ENCODE data around the gene CACNA1H. TPM values are rescaled to one million over a fixed set of nuclear protein-coding genes. Genes with fewer than 3 reads are reported as not detected.

Gene CACNA1H
- total and polyA plus RNA-seq, 2 donors (not counting 3 experiments of a cell fraction or from before 2014, with no cell fraction given): 0.03 TPM; not detected in 1

DNA sequence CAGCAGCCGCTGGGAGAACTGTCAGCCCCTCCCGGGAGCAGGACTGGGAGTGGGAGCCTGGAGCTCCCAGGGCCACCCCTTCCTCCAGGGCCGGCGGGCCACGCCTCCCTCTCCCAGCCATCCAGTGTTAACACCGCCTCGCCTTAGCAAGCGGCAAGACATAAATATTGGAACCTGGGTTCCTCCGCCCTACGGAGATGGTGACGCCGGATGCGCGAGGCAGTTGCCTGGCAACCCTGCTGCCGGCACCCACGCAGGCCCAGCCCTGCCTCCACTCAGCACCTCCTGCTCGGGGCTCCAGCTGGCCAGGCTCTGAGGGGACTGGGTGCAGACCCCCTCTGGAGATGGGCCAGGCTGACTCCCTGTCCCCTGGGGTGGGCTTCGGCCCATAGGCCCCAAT lies 27.4 kb upstream of the CACNA1H start:
- BruUV-seq (replicated peaks): no TSS peak
- TF ChIP-seq JUN (IDR thresholded peaks at IDR 0.05; ENCODE audit: borderline replicate concordance, insufficient read depth, insufficient read length, low read depth) (no peak), MYC (IDR thresholded peaks at IDR 0.05; ENCODE audit: low read depth, low read length) (no peak), GATA2 (IDR thresholded peaks at IDR 0.05; ENCODE audit: insufficient read depth, insufficient read length, low read depth, low read length) (no peak), POLR2A (IDR thresholded peaks at IDR 0.05; ENCODE audit: low read depth, low read length) (no peak), MAX (IDR thresholded peaks at IDR 0.05; ENCODE audit: insufficient read depth, insufficient read length) (no peak), POLR2AphosphoS5 (IDR thresholded peaks at IDR 0.05; ENCODE audit: insufficient read depth, low read depth, low read length) (no peak), FOS (IDR thresholded peaks at IDR 0.05; ENCODE audit: borderline replicate concordance, insufficient read depth, low read length) (no peak)
- TF ChIP-seq, protein P1, sequence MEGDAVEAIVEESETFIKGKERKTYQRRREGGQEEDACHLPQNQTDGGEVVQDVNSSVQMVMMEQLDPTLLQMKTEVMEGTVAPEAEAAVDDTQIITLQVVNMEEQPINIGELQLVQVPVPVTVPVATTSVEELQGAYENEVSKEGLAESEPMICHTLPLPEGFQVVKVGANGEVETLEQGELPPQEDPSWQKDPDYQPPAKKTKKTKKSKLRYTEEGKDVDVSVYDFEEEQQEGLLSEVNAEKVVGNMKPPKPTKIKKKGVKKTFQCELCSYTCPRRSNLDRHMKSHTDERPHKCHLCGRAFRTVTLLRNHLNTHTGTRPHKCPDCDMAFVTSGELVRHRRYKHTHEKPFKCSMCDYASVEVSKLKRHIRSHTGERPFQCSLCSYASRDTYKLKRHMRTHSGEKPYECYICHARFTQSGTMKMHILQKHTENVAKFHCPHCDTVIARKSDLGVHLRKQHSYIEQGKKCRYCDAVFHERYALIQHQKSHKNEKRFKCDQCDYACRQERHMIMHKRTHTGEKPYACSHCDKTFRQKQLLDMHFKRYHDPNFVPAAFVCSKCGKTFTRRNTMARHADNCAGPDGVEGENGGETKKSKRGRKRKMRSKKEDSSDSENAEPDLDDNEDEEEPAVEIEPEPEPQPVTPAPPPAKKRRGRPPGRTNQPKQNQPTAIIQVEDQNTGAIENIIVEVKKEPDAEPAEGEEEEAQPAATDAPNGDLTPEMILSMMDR (IDR thresholded peaks at IDR 0.05; ENCODE audit: extremely low read depth in 1 of 2, insufficient read depth in 1 of 2, low read depth in 1 of 2, low read length in 2 of 2): no peak
- H3K27me3 ChIP-seq (ENCODE audit: control insufficient read depth in 2 of 2, insufficient read depth in 2 of 2, low read length in 2 of 2): no peaks in the 10 kb centered on the region
- dilution Hi-C loops (cut with MboI; ENCODE audit: extremely low pct_ligation_motif_present, low sequenced_read_pairs): no loop called here
- ChIA-PET POLR2A (no interaction called here), CTCF (interaction anchor here (1.4 kb wide), 1 partner anchor 22 kb away, joined by 3 read pairs; no protein-coding TSS in a partner anchor)
- no peak overlapping the region for H2AFZ ChIP-seq (ENCODE audit: low read depth, low read length)
- no peaks in the 10 kb centered on the region for H3K36me3 ChIP-seq (ENCODE audit: control insufficient read depth in 2 of 2, extremely low read depth in 1 of 2, insufficient read depth in 2 of 2, low read length in 2 of 2)
- no peaks in the 10 kb centered on the region for H3K9me3 ChIP-seq (replicated peaks; ENCODE audit: control insufficient read depth, insufficient read depth, low read length)
- FAIRE-seq (no peak), DNase-seq (ENCODE audit: low read depth, low spot score) (no peak)
- H3K4me1 ChIP-seq (ENCODE audit: control insufficient read depth, extremely low read depth, insufficient read depth, low read length): no peaks in the 10 kb centered on the region
- H3K4me3 ChIP-seq (replicated peaks in 1 of 3; ENCODE audit: insufficient read depth in 1 of 3, low read depth in 1 of 3, low read length in 3 of 3): no peak overlapping the region
- intact Hi-C loops (cut with micrococcal nuclease): no loop called here
- no peak overlapping the region for H3K4me2 ChIP-seq (ENCODE audit: insufficient read depth, low read length)
- H3K9me1 ChIP-seq (replicated peaks; ENCODE audit: control insufficient read depth, extremely low read depth, insufficient read depth, low read length): no peaks in the 10 kb centered on the region
- H4K20me1 ChIP-seq (replicated peaks; ENCODE audit: control insufficient read depth, extremely low read depth, insufficient read depth, low read length): no peaks in the 10 kb centered on the region
- no peak overlapping the region for H3K9ac ChIP-seq (replicated peaks; ENCODE audit: extremely low read depth, insufficient read depth, low read length)
- H3K27ac ChIP-seq (ENCODE audit: insufficient read depth, low read depth, low read length): no peak overlapping the region
- H3K79me2 ChIP-seq (ENCODE audit: control insufficient read depth, insufficient read depth, low read length): no peaks in the 10 kb centered on the region

Measured in endothelial cell of umbilical vein (primary cell).